H9 (cell line): ENCODE data around the gene LAX1. TPM values are rescaled to one million over a fixed set of nuclear protein-coding genes. Genes with fewer than 3 reads are reported as not detected.

Experiments
- DNase-seq: peaks from one replicate; pipeline ENCODE4 v3.0.0-alpha.2; 2017
- H2AFZ ChIP-seq: one replicate; pipeline ENCODE4 v1.6.1; 2013; ENCODE audit warnings: mild to moderate bottlenecking, low read length, control low read depth, moderate library complexity
- H2AK5ac ChIP-seq: 2 replicates; pipeline ENCODE4 v1.6.1; 2013; ENCODE audit warnings: low read length, control low read depth, mixed read lengths; ENCODE audit not compliant: insufficient read length
- H2BK120ac ChIP-seq: one replicate; pipeline ENCODE4 v1.6.1; 2013; ENCODE audit warnings: low read depth, mild to moderate bottlenecking, low read length, control low read depth, inconsistent platforms; ENCODE audit not compliant: poor library complexity, severe bottlenecking
- H2BK12ac ChIP-seq: 2 replicates; pipeline ENCODE4 v1.6.1; 2013; ENCODE audit warnings: low read length, control low read depth, mixed read lengths, low read depth; ENCODE audit not compliant: insufficient read length
- H2BK15ac ChIP-seq: 2 replicates; pipeline ENCODE4 v1.6.1; 2013; ENCODE audit warnings: low read depth, low read length, control low read depth
- H2BK20ac ChIP-seq: one replicate; pipeline ENCODE4 v1.6.1; 2013; ENCODE audit warnings: low read depth, mild to moderate bottlenecking, low read length, control low read depth, inconsistent platforms; ENCODE audit not compliant: poor library complexity, severe bottlenecking
- H2BK5ac ChIP-seq: 2 replicates; pipeline ENCODE4 v1.6.1; 2013; ENCODE audit warnings: low read length, control low read depth, mixed read lengths; ENCODE audit not compliant: insufficient read length
- H3K14ac ChIP-seq: 2 replicates; pipeline ENCODE4 v1.6.1; 2013; ENCODE audit warnings: low read length, control low read depth; ENCODE audit not compliant: insufficient read depth
- H3K18ac ChIP-seq: 2 replicates; pipeline ENCODE4 v1.6.1; 2013; ENCODE audit warnings: low read depth, mild to moderate bottlenecking, mixed read lengths, low read length, control low read depth; ENCODE audit not compliant: insufficient read length
- H3K23ac ChIP-seq: 2 replicates; pipeline ENCODE4 v1.6.1; 2013; ENCODE audit warnings: low read length, control low read depth, mixed read lengths, low read depth; ENCODE audit not compliant: insufficient read length
- H3K23me2 ChIP-seq: 2 replicates; pipeline ENCODE4 v1.6.1; 2013; ENCODE audit warnings: low read depth, mild to moderate bottlenecking, mixed read lengths, low read length, control low read depth; ENCODE audit not compliant: insufficient read length, poor library complexity, severe bottlenecking
- H3K27ac ChIP-seq: 2 replicates; pipeline ENCODE4 v1.5.1; 2013; ENCODE audit warnings: low read length, control low read depth, mixed read lengths, low read depth; ENCODE audit not compliant: insufficient read length
- H3K27me3 ChIP-seq: 2 replicates; pipeline ENCODE4 v1.6.1; 2013; ENCODE audit warnings: low read length, control low read depth, inconsistent platforms; ENCODE audit not compliant: insufficient read depth
- H3K4ac ChIP-seq: 2 replicates; pipeline ENCODE4 v1.6.1; 2013; ENCODE audit warnings: low read depth, mild to moderate bottlenecking, control low read depth, inconsistent platforms, low read length, moderate library complexity
- H3K4me1 ChIP-seq: 2 replicates; pipeline ENCODE4 v1.6.1; 2013; ENCODE audit warnings: low read length, control low read depth, inconsistent platforms; ENCODE audit not compliant: insufficient read depth
- H3K4me2 ChIP-seq: 2 replicates; pipeline ENCODE4 v1.6.1; 2013; ENCODE audit warnings: low read length, control low read depth, mixed read lengths; ENCODE audit not compliant: insufficient read length, insufficient read depth
- H3K56ac ChIP-seq: 2 replicates; pipeline ENCODE4 v1.6.1; 2013; ENCODE audit warnings: low read depth, mild to moderate bottlenecking, mixed read lengths, low read length, control low read depth; ENCODE audit not compliant: insufficient read length
- H3K79me1 ChIP-seq: 2 replicates; pipeline ENCODE4 v1.6.1; 2013; ENCODE audit warnings: low read depth, mild to moderate bottlenecking, moderate library complexity, low read length, control low read depth, inconsistent platforms; ENCODE audit not compliant: insufficient read depth, poor library complexity, severe bottlenecking
- H3K79me2 ChIP-seq: 2 replicates; pipeline ENCODE4 v1.6.1; 2013; ENCODE audit warnings: low read length, control low read depth, inconsistent platforms; ENCODE audit not compliant: insufficient read depth
- H3K9ac ChIP-seq: 2 replicates; pipeline ENCODE4 v1.6.1; 2013; ENCODE audit warnings: low read length, control low read depth, mixed read lengths; ENCODE audit not compliant: insufficient read length; ENCODE audit errors: extremely low read depth
- H3K9me3 ChIP-seq: one replicate; pipeline ENCODE4 v1.6.1; 2013; ENCODE audit warnings: low read depth, low read length, inconsistent platforms; ENCODE audit not compliant: control insufficient read depth
- H3T11ph ChIP-seq: one replicate; pipeline ENCODE4 v1.6.1; 2013; ENCODE audit warnings: mild to moderate bottlenecking, low read length, control low read depth, inconsistent platforms
- H4K20me1 ChIP-seq: one replicate; pipeline ENCODE4 v1.6.1; 2013; ENCODE audit not compliant: control insufficient read depth, insufficient read length, insufficient read depth
- H4K5ac ChIP-seq: 2 replicates; pipeline ENCODE4 v1.6.1; 2013; ENCODE audit warnings: low read depth, mild to moderate bottlenecking, mixed read lengths, low read length, control low read depth; ENCODE audit not compliant: insufficient read length
- H4K8ac ChIP-seq: replicated peaks from 2 replicates; pipeline ENCODE4 v1.6.1; 2013; ENCODE audit warnings: low read length, control low read depth, mixed read lengths, low read depth; ENCODE audit not compliant: insufficient read length
- H4K91ac ChIP-seq: 2 replicates; pipeline ENCODE4 v1.6.1; 2013; ENCODE audit warnings: low read depth, mild to moderate bottlenecking, moderate library complexity, mixed read lengths, low read length, control low read depth; ENCODE audit not compliant: insufficient read length
- H3K27ac Mint-ChIP-seq, 3 experiments: 2 replicates in 2 of 3; 3 replicates in 1 of 3; pipeline ENCODE4 v1.8.0; 2020 to 2021; ENCODE audit warnings: mixed read lengths in 3 of 3, mild to moderate bottlenecking in 1 of 3, moderate library complexity in 1 of 3
- H3K27me3 Mint-ChIP-seq: 2 replicates; pipeline ENCODE4 v1.8.0; 2021; ENCODE audit warnings: low read depth, mild to moderate bottlenecking, moderate library complexity, mixed read lengths
- H3K36me3 Mint-ChIP-seq, 3 experiments: 2 replicates in 2 of 3; 3 replicates in 1 of 3; pipeline ENCODE4 v1.8.0; 2020 to 2021; ENCODE audit warnings: low read depth in 3 of 3, mixed read lengths in 3 of 3; ENCODE audit not compliant: insufficient read depth in 1 of 3
- H3K4me1 Mint-ChIP-seq, 2 experiments: 2 replicates each; pipeline ENCODE4 v1.8.0; 2020; ENCODE audit warnings: mixed read lengths in 2 of 2
- H3K4me3 Mint-ChIP-seq, 2 experiments: 2 replicates in 1 of 2; 3 replicates in 1 of 2; pipeline ENCODE4 v1.8.0; 2020 to 2021; ENCODE audit warnings: mild to moderate bottlenecking in 2 of 2, mixed read lengths in 2 of 2, moderate library complexity in 1 of 2
- H3K9me3 Mint-ChIP-seq, 2 experiments: 2 replicates in 1 of 2; 3 replicates in 1 of 2; pipeline ENCODE4 v1.8.0; 2020; ENCODE audit warnings: mild to moderate bottlenecking in 2 of 2, mixed read lengths in 2 of 2, moderate library complexity in 1 of 2
- WGBS: extraction: QIAGEN DNeasy Blood & Tissue Kit; methylation state at CpG from one replicate; pipeline ENCODE4 v1.1.7; 2013; ENCODE audit warnings: missing lambda C conversion rate, low lambda C conversion rate, mixed read lengths; ENCODE audit not compliant: insufficient read length; ENCODE audit errors: extremely low coverage; 5-methylcytosine and 5-hydroxymethylcytosine counted together
- total RNA-seq: library from RNA; stranded (reverse); gene quantifications from 2 replicates; pipeline ENCODE4 v1.2.1, GENCODE V29; 2021
- TF ChIP-seq, protein P1 (sequence below): fragments of 200-600 bp; sonication (generic); conservative IDR thresholded peaks from 3 replicates; pipeline ENCODE4 v1.8.0; 2021; ENCODE audit warnings: antibody characterized with exemption, mild to moderate bottlenecking

Gene LAX1
- total RNA-seq, 1 experiment from 2014 or later, result not detected

DNA sequence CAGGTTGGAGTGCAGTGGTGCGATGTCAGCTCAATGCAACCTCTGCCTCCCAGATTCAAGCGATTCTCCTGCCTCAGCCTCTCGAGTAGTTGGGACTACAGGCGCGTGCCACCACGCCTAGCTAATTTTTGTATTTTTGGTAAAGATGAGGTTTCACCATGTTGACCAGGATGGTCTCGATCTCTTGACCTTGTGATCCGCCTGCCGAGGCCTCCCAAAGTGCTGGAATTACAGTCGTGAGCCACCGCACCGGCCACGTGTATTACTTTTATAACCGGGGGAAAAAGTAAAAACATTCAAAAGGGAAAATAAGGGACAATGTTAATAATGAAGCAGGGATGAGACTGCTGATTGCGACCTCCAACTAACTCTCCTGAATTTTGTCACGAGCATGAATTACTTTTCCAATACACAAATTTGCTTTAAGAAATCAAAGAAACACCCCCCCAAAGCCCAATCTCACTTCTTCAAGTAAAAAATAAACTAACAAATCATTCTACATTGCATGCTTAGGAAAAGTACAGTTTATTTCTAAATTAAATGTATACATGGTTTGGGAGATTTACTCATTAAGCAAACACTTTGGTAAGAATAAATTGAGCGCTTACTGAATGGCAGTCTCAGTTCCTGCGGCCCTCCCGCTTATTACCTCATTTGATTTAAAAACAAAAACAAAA is 29.9 kb downstream of the LAX1 start:
- no peak overlapping the region for H4K8ac ChIP-seq
- H3K9ac ChIP-seq, result no peak overlapping the region
- no peaks in the 10 kb centered on the region for H3K27me3 Mint-ChIP-seq
- H2BK5ac ChIP-seq, result no peak overlapping the region
- H3K79me1 ChIP-seq, result no peaks in the 10 kb centered on the region
- WGBS, result no CpG with 5 or more reads among the region's 19 CpGs
- DNase-seq, result no peak
- peaks cover 35 to 37% (median 35%) of the 10 kb centered on the region in 3 experiments for H3K36me3 Mint-ChIP-seq
- H3K23me2 ChIP-seq, result no peaks in the 10 kb centered on the region
- H3K56ac ChIP-seq, result no peak overlapping the region
- H4K20me1 ChIP-seq, result no peaks in the 10 kb centered on the region
- H3K23ac ChIP-seq, result no peak overlapping the region
- peak overlapping the region; percentile 72 for H2BK120ac ChIP-seq
- H3K4me2 ChIP-seq, result peak overlapping the region; percentile 64
- H3K27ac ChIP-seq, result no peak overlapping the region
- H2BK12ac ChIP-seq, result no peak overlapping the region
- peak overlapping the region; percentile 98 to 100 (median 100); a peak in 6 of 7 replicates for H3K27ac Mint-ChIP-seq
- H3T11ph ChIP-seq, result no peak overlapping the region
- H4K91ac ChIP-seq, result no peak overlapping the region
- H3K9me3 Mint-ChIP-seq, result peaks cover 13 to 27% of the 10 kb centered on the region in 2 experiments; a peak in 4 of 5 replicates
- H3K79me2 ChIP-seq, result peaks cover 32% of the 10 kb centered on the region
- H2BK20ac ChIP-seq, result no peak overlapping the region
- no peak overlapping the region for H3K4ac ChIP-seq
- peaks cover 35 to 46% of the 10 kb centered on the region in 2 experiments for H3K4me1 Mint-ChIP-seq
- no peaks in the 10 kb centered on the region; the same call in 1 of the 2 replicates for H3K4me1 ChIP-seq
- H2BK15ac ChIP-seq, result no peak overlapping the region
- no peak overlapping the region for H3K18ac ChIP-seq
- H2AK5ac ChIP-seq, result no peak overlapping the region
- H4K5ac ChIP-seq, result no peak overlapping the region
- no peak overlapping the region for H3K14ac ChIP-seq
- H3K4me3 Mint-ChIP-seq, result peak overlapping the region; percentile 86 to 95
- no peak overlapping the region for H2AFZ ChIP-seq
- H3K9me3 ChIP-seq, result no peaks in the 10 kb centered on the region
- TF ChIP-seq, protein P1, sequence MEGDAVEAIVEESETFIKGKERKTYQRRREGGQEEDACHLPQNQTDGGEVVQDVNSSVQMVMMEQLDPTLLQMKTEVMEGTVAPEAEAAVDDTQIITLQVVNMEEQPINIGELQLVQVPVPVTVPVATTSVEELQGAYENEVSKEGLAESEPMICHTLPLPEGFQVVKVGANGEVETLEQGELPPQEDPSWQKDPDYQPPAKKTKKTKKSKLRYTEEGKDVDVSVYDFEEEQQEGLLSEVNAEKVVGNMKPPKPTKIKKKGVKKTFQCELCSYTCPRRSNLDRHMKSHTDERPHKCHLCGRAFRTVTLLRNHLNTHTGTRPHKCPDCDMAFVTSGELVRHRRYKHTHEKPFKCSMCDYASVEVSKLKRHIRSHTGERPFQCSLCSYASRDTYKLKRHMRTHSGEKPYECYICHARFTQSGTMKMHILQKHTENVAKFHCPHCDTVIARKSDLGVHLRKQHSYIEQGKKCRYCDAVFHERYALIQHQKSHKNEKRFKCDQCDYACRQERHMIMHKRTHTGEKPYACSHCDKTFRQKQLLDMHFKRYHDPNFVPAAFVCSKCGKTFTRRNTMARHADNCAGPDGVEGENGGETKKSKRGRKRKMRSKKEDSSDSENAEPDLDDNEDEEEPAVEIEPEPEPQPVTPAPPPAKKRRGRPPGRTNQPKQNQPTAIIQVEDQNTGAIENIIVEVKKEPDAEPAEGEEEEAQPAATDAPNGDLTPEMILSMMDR, result no peak
- no peaks in the 10 kb centered on the region for H3K27me3 ChIP-seq
